H1 (cell line): Measurements from ENCODE around the gene CRABP2. TPM values are rescaled to one million over a fixed set of nuclear protein-coding genes. Genes with fewer than 3 reads are reported as not detected.

Experiments used
- CTCF ChIA-PET: fragments of 300-600 bp; sonication (Branson Sonifier 250); formaldehyde crosslinking; loops from one replicate; lab custom pipeline; 2021; ENCODE audit not compliant: partially characterized antibody; lab: Charles Lee
- POLR2A ChIA-PET: fragments of 300-600 bp; sonication (Branson Sonifier 250); formaldehyde crosslinking; loops from one replicate; lab custom pipeline; 2021; ENCODE audit warnings: inconsistent platforms; ENCODE audit not compliant: partially characterized antibody; lab: Charles Lee
- DNase-seq, 2 experiments: peaks; one replicate each; pipeline versions ENCODE4 v3.0.0 to v3.0.0-alpha.2; 2010 to 2022; ENCODE audit warnings: low spot score in 2 of 2, low read depth in 1 of 2, mixed read lengths in 1 of 2
- FAIRE-seq: peaks from 2 replicates; lab custom pipeline; 2011; peaks lifted over from hg19 to GRCh38; lab: Jason Lieb, UNC
- H2AFZ ChIP-seq: 2 replicates; pipeline ENCODE4 v1.8.1; 2012; ENCODE audit warnings: low read length, inconsistent platforms
- H2AK5ac ChIP-seq: 2 replicates; pipeline ENCODE4 v1.6.1; 2013; ENCODE audit warnings: low read depth, low read length
- H2BK120ac ChIP-seq: replicated peaks from 2 replicates; pipeline ENCODE3; 2013; ENCODE audit warnings: low read depth, low read length, inconsistent platforms
- H2BK12ac ChIP-seq: 2 replicates; pipeline ENCODE4 v1.6.1; 2013; ENCODE audit warnings: low read depth, low read length
- H2BK15ac ChIP-seq: 2 replicates; pipeline ENCODE4 v1.6.1; 2013; ENCODE audit warnings: low read length
- H2BK20ac ChIP-seq: 2 replicates; pipeline ENCODE4 v1.6.1; 2013; ENCODE audit warnings: low read length
- H2BK5ac ChIP-seq: 2 replicates; pipeline ENCODE4 v1.6.1; 2013; ENCODE audit warnings: low read depth, low read length
- H3K14ac ChIP-seq: 2 replicates; pipeline ENCODE4 v1.6.1; 2013; ENCODE audit warnings: inconsistent platforms; ENCODE audit not compliant: insufficient read length
- H3K18ac ChIP-seq: 2 replicates; pipeline ENCODE4 v1.6.1; 2013; ENCODE audit warnings: low read length; ENCODE audit errors: extremely low read depth
- H3K23ac ChIP-seq: 2 replicates; pipeline ENCODE4 v1.6.1; 2013; ENCODE audit warnings: inconsistent platforms; ENCODE audit not compliant: insufficient read length
- H3K23me2 ChIP-seq: 2 replicates; pipeline ENCODE4 v1.6.1; 2013; ENCODE audit warnings: low read depth, low read length
- H3K27ac ChIP-seq: 2 replicates; pipeline ENCODE4 v1.6.1; 2011; ENCODE audit warnings: low read depth, low read length, inconsistent platforms
- H3K27me3 ChIP-seq, 4 experiments: replicated peaks in 1 of 4; 1 replicate in 1 of 4; 2 replicates in 3 of 4; pipeline versions ENCODE4 v1.6.1 to v1.8.1; 2011 to 2013; ENCODE audit warnings: low read length in 3 of 4, mild to moderate bottlenecking in 3 of 4, inconsistent platforms in 2 of 4, mixed read lengths in 2 of 4, moderate library complexity in 1 of 4; ENCODE audit not compliant: control insufficient read depth in 3 of 4, insufficient read depth in 3 of 4; ENCODE audit errors: extremely low read depth in 1 of 4
- H3K36me3 ChIP-seq, 4 experiments: 2 replicates each; pipeline versions ENCODE4 v1.6.1 to v1.8.1; 2011 to 2013; ENCODE audit warnings: mild to moderate bottlenecking in 4 of 4, low read length in 3 of 4, moderate library complexity in 2 of 4, control low read depth in 1 of 4, inconsistent platforms in 1 of 4; ENCODE audit not compliant: insufficient read depth in 4 of 4, control insufficient read depth in 2 of 4
- H3K4ac ChIP-seq: replicated peaks from 2 replicates; pipeline ENCODE3; 2013; ENCODE audit warnings: low read length, low read depth, mixed read lengths, inconsistent platforms; ENCODE audit not compliant: insufficient read length
- H3K4me1 ChIP-seq, 4 experiments: replicated peaks in 1 of 4; 1 replicate in 1 of 4; 2 replicates in 3 of 4; pipeline versions ENCODE4 v1.6.1 to v1.8.1; 2011 to 2013; ENCODE audit warnings: low read length in 3 of 4, inconsistent platforms in 2 of 4, mixed read lengths in 1 of 4; ENCODE audit not compliant: insufficient read depth in 4 of 4, control insufficient read depth in 3 of 4
- H3K4me2 ChIP-seq, 2 experiments: 2 replicates each; pipeline versions ENCODE4 v1.6.1 to v1.8.1; 2011 to 2013; ENCODE audit warnings: low read depth in 2 of 2, low read length in 2 of 2, control low read depth in 1 of 2, inconsistent platforms in 1 of 2, mild to moderate bottlenecking in 1 of 2; ENCODE audit not compliant: insufficient read depth in 1 of 2
- H3K4me3 ChIP-seq, 4 experiments: fragments of 200-600, 300-600 bp in 1 of 4; sonication (generic), shearing (Covaris generic), sonication (Bioruptor Twin) in 1 of 4; 2 replicates each; pipeline versions ENCODE4 v1.5.1 to v1.8.1; 2011 to 2016; ENCODE audit warnings: low read length in 4 of 4, low read depth in 3 of 4, control low read depth in 2 of 4, inconsistent platforms in 2 of 4, mild to moderate bottlenecking in 2 of 4, mixed read lengths in 1 of 4, moderate library complexity in 1 of 4; ENCODE audit not compliant: insufficient read depth in 2 of 4; ENCODE audit errors: extremely low read depth in 1 of 4
- H3K56ac ChIP-seq: replicated peaks from 2 replicates; pipeline ENCODE3; 2013; ENCODE audit warnings: low read depth, mild to moderate bottlenecking, mixed read lengths, low read length, inconsistent platforms; ENCODE audit not compliant: insufficient read length
- H3K79me1 ChIP-seq: 2 replicates; pipeline ENCODE4 v1.6.1; 2013; ENCODE audit warnings: low read depth, low read length, control low read depth
- H3K79me2 ChIP-seq, 2 experiments: 2 replicates each; pipeline versions ENCODE4 v1.6.1 to v1.8.1; 2012 to 2013; ENCODE audit warnings: low read length in 2 of 2, mild to moderate bottlenecking in 2 of 2, inconsistent platforms in 1 of 2; ENCODE audit not compliant: insufficient read depth in 2 of 2, control insufficient read depth in 1 of 2
- H3K9ac ChIP-seq, 4 experiments: replicated peaks in 1 of 4; 1 replicate in 1 of 4; 2 replicates in 3 of 4; pipeline versions ENCODE4 v1.6.1 to v1.8.1; 2011 to 2013; ENCODE audit warnings: low read depth in 3 of 4, low read length in 3 of 4, control low read depth in 2 of 4, mild to moderate bottlenecking in 2 of 4, moderate library complexity in 2 of 4, inconsistent platforms in 1 of 4; ENCODE audit errors: extremely low read depth in 1 of 4
- H3K9me3 ChIP-seq, 2 experiments: 2 replicates each; pipeline versions ENCODE4 v1.6.1 to v1.8.1; 2012 to 2013; ENCODE audit warnings: mild to moderate bottlenecking in 2 of 2, moderate library complexity in 2 of 2, control low read depth in 1 of 2, inconsistent platforms in 1 of 2, low read depth in 1 of 2, low read length in 1 of 2, mixed read lengths in 1 of 2; ENCODE audit not compliant: insufficient read depth in 2 of 2
- H4K20me1 ChIP-seq, 2 experiments: replicated peaks in 1 of 2; 2 replicates each; pipeline versions ENCODE3 to v1.8.1; 2011 to 2013; ENCODE audit warnings: inconsistent platforms in 2 of 2, low read length in 2 of 2, mild to moderate bottlenecking in 1 of 2; ENCODE audit not compliant: insufficient read depth in 2 of 2, control insufficient read depth in 1 of 2
- H4K5ac ChIP-seq: 2 replicates; pipeline ENCODE4 v1.6.1; 2013; ENCODE audit warnings: low read length, low read depth, mixed read lengths, inconsistent platforms; ENCODE audit not compliant: insufficient read length
- H4K8ac ChIP-seq: 2 replicates; pipeline ENCODE4 v1.8.0; 2013; ENCODE audit warnings: mild to moderate bottlenecking, moderate library complexity, low read length, inconsistent platforms; ENCODE audit not compliant: insufficient read depth; ENCODE audit errors: extremely low read depth
- H4K91ac ChIP-seq: replicated peaks from 2 replicates; pipeline ENCODE3; 2013; ENCODE audit warnings: low read length, mixed read lengths, inconsistent platforms; ENCODE audit not compliant: insufficient read length
- SP1 ChIP-seq: IDR thresholded peaks from 2 replicates; pipeline ENCODE4 v1.6.1; 2011; ENCODE audit warnings: low read depth, low read length
- SRF ChIP-seq: IDR thresholded peaks from 2 replicates; pipeline ENCODE4 v1.6.1; 2011; ENCODE audit warnings: mild to moderate bottlenecking, low read depth, low read length, moderate library complexity
- WGBS, 2 experiments: shearing (Covaris generic) in 1 of 2; methylation state at CpG; one replicate each; pipeline versions ENCODE4 v1.1.6 to v1.1.7; 2013 to 2015; ENCODE audit warnings: low lambda C conversion rate in 2 of 2, mixed read lengths in 2 of 2, inconsistent platforms in 1 of 2, low coverage in 1 of 2, missing lambda C conversion rate in 1 of 2; ENCODE audit not compliant: insufficient replicate concordance in 2 of 2, insufficient coverage in 1 of 2, insufficient read length in 1 of 2; ENCODE audit errors: extremely low coverage in 1 of 2, missing lambda C conversion rate in 1 of 2; 5-methylcytosine and 5-hydroxymethylcytosine counted together
- polyA plus RNA-seq, 7 experiments: library from polyadenylated mRNA; depleted of rRNA in 3 of 7; stranded (reverse) in 5 of 7; unstranded in 2 of 7; fragments of >200 nt in 5 of 7; fragments of 200-250 nt in 2 of 7; gene quantifications; 1 replicate in 5 of 7; 2 replicates in 1 of 7; 4 replicates in 1 of 7; pipeline versions ENCODE4 v1.2.1 to v1.2.3, GENCODE V29; 2011 to 2013; ENCODE audit warnings: missing spikeins in 2 of 7, mixed read lengths in 2 of 7
- total RNA-seq: library from RNA; stranded (reverse); fragmentation: NEBNext Ultra II Directional; extraction: Animal tissue kit (Norgen Biotek cat#: 25700); gene quantifications from 2 replicates; pipeline ENCODE4 v1.2.1, GENCODE V29; 2021

The CRABP2 gene
- total and polyA plus RNA-seq, 2 of the 8 experiments (the other 6 are each of a cell fraction or from before 2014, with no cell fraction given) = 69.2 to 119 TPM

GRCh38 chr1:156742801-156743200 lies 37.4 kb upstream of the CRABP2 start:
- no peak overlapping the region for H3K9ac ChIP-seq
- H3K4ac ChIP-seq = no peak overlapping the region
- no peak overlapping the region for H3K14ac ChIP-seq
- peaks cover 11 to 24% (median 16%) of the 10 kb centered on the region in 4 experiments for H3K4me1 ChIP-seq
- TF ChIP-seq SP1 (0 out of 2 replicates have a peak, but pooled peaks have one; percentile 6), SRF (no peak)
- WGBS, 2 experiments = 87% methylated on average over 4 of the region's 4 CpGs; no CpG with 5 or more reads in 1 of the 2 experiments
- peaks cover 8 to 32% of the 10 kb centered on the region in 2 experiments for H3K79me2 ChIP-seq
- no peak overlapping the region for H4K8ac ChIP-seq
- no peak overlapping the region for H4K5ac ChIP-seq
- H2BK120ac ChIP-seq = no peak overlapping the region
- no peak overlapping the region for H2BK15ac ChIP-seq
- no peak overlapping the region for H2BK20ac ChIP-seq
- H3K9me3 ChIP-seq = no peaks in the 10 kb centered on the region
- no peak overlapping the region for H3K4me2 ChIP-seq
- H3K79me1 ChIP-seq = peaks cover 9% of the 10 kb centered on the region
- H2AK5ac ChIP-seq = no peak overlapping the region
- H3K18ac ChIP-seq = no peak overlapping the region
- no peak overlapping the region for H3K4me3 ChIP-seq
- no peak overlapping the region for H3K23ac ChIP-seq
- H2AFZ ChIP-seq = no peak overlapping the region
- H3K23me2 ChIP-seq = peaks cover 10% of the 10 kb centered on the region
- ChIA-PET CTCF (interaction anchor here (1.1 to 6.6 kb wide), 3 partner anchors 9 to 117 kb away, joined by 5 to 76 read pairs (median 9); partner anchors contain the start of genes HDGF, INSRR, ISG20L2 and METTL25B), POLR2A (interaction anchor here (0.8 to 10.7 kb wide), 6 partner anchors 9 to 53 kb away, joined by 4 to 214 read pairs (median 24); partner anchors contain the start of genes CRABP2, HDGF, ISG20L2 and METTL25B)
- H2BK12ac ChIP-seq = no peak overlapping the region
- DNase-seq (no peak), FAIRE-seq (no peak)
- no peak overlapping the region for H3K56ac ChIP-seq
- H3K36me3 ChIP-seq = peaks cover 13 to 33% (median 14%) of the 10 kb centered on the region in 4 experiments; a peak in 6 of 8 replicates
- H4K91ac ChIP-seq = no peak overlapping the region
- no peak overlapping the region for H2BK5ac ChIP-seq
- H3K27me3 ChIP-seq = no peaks in the 10 kb centered on the region
- H4K20me1 ChIP-seq = peaks cover 0 to 2% of the 10 kb centered on the region in 2 experiments
- H3K27ac ChIP-seq = no peak overlapping the region
